ENCODE measurements around the gene CASQ2. TPM values are rescaled to one million over a fixed set of nuclear protein-coding genes. Genes with fewer than 3 reads are reported as not detected.

Gene CASQ2
- total RNA-seq, 4 donors from 2014 or later, result 0.53 to 21.4 (median 4.1) TPM

DNA sequence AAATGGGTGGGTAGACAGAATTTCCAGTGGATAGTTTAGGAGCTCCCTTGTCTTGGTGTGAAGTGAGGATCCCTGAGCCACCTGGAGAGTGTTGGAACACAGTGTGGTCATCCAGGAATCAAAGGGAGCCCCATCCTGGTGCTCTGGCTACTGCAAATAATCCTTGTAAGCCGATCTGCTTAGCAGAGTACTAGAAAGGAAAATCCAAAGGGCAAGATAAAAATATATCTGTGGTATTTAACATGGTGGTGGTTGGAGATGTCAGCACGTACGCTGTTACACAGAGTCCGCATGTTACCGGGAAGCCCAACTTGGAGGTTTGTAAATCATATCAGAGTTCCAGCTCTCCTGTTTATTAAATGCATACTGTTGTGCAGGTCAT lies 87.8 kb downstream of the CASQ2 start:
- TF ChIP-seq CTCF (IDR thresholded peaks at IDR 0.05) (no peak), POLR2A (IDR thresholded peaks at IDR 0.05) (no peak)
- H3K27ac ChIP-seq, result peak overlapping the region; percentile 61 to 84 (median 78)
- no peaks in the 10 kb centered on the region for H3K27me3 ChIP-seq
- DNase-seq, result no peak
- intact Hi-C loops (cut with DNase I), result no loop called here
- H3K36me3 ChIP-seq, result peaks cover 0 to 41% (median 15%) of the 10 kb centered on the region in 3 donors
- H3K9me3 ChIP-seq, result no peaks in the 10 kb centered on the region
- peaks cover 16 to 51% (median 37%) of the 10 kb centered on the region in 3 donors for H3K4me1 ChIP-seq
- 93 to 97% methylated on average over 5 of the region's 5 CpGs for WGBS, 2 donors
- H3K4me3 ChIP-seq, result no peak overlapping the region

- H3K27me3 ChIP-seq, result no peaks in the 10 kb centered on the region
- 13 to 31% methylated on average over 3 to 4 of the region's 8 CpGs for WGBS, 2 donors
- peak overlapping the region; percentile 61 to 84 (median 78) for H3K27ac ChIP-seq
- no peaks in the 10 kb centered on the region for H3K9me3 ChIP-seq
- intact Hi-C loops (cut with DNase I), result no loop called here
- no peak for DNase-seq
- H3K36me3 ChIP-seq, result peaks cover 0 to 27% (median 5%) of the 10 kb centered on the region in 3 donors
- H3K4me1 ChIP-seq, result peaks cover 16 to 60% (median 37%) of the 10 kb centered on the region in 3 donors
- TF ChIP-seq POLR2A (IDR thresholded peaks at IDR 0.05), result no peak
- peak in 1 of 6 experiments; percentile 2 for TF ChIP-seq CTCF (IDR thresholded peaks at IDR 0.05)
- peak overlapping the region in 1 of 4 donors; percentile 9 for H3K4me3 ChIP-seq
Measured at GRCh38 chr1:115679141-115679611, 89.3 kb downstream of the CASQ2 start.

- Histone ChIP-seq H3K4me1 (peaks cover 16 to 60% (median 37%) of the 10 kb centered on the region in 3 donors), H3K4me3 (no peak overlapping the region), H3K9me3 (no peaks in the 10 kb centered on the region), H3K36me3 (peaks cover 0 to 22% (median 0%) of the 10 kb centered on the region in 3 donors), H3K27ac (peak overlapping the region; percentile 13 to 84 (median 78)), H3K27me3 (no peaks in the 10 kb centered on the region)
- WGBS, 2 donors, result 62% methylated on average over 4 to 5 of the region's 5 CpGs
- TF ChIP-seq CTCF (IDR thresholded peaks at IDR 0.05) (no peak), POLR2A (IDR thresholded peaks at IDR 0.05) (no peak)
- no peak for DNase-seq
- intact Hi-C loops (cut with DNase I), result no loop called here
Measured at GRCh38 chr1:115678141-115678540, 90.4 kb downstream of the CASQ2 start.

DNA sequence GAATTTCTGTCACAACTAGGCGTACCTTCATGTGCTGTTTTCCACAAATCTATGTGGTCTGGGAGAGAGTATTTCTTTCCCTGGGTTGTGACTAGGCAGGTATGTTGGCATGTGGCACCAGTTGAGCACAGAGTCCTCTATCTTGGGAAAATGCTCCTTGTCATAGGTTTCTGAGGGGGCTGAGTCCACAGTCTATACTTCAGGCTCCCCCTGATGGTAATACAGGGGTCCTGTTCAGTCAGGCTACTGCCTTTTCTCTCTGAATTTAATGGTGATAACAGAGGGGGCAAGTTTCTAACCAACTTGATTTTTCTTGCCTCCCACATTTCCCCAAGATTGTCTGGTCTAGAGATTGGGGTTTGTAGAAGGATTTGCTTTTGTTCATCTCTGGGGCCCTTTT lies 90.9 kb downstream of the CASQ2 start:
- 60% methylated on average over 1 of the region's 1 CpG; no CpG with 5 or more reads in 1 of the 2 donors for WGBS, 2 donors
- Histone ChIP-seq H3K4me1 (peaks cover 16 to 66% (median 37%) of the 10 kb centered on the region in 3 donors), H3K9me3 (no peaks in the 10 kb centered on the region), H3K36me3 (peaks cover 0 to 16% (median 0%) of the 10 kb centered on the region in 3 donors), H3K4me3 (no peak overlapping the region), H3K27me3 (no peaks in the 10 kb centered on the region), H3K27ac (peak overlapping the region in 3 of 4 donors; percentile 76 to 84 (median 80))
- intact Hi-C loops (cut with DNase I), result no loop called here
- no peak for TF ChIP-seq CTCF (IDR thresholded peaks at IDR 0.05)
- no peak for DNase-seq

DNA sequence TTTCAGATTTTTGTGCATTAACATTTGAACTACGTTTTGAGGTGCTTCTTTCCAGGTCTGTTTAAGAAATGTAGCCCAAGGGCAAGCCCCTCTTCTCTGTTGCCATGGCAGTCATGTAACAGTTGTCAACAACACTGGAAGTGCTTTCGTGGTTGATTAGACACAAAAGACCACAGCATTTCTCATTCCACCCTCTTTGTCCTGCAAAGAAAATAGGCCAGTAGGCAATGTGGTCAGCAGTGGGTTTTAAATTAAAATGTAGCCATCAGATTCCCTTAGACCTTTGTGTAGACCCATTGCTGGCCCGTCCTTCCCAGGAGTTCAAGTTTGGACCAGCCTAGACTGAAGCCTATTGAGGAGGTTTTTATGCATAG lies 91.3 kb downstream of the CASQ2 start:
- peaks cover 0 to 12% (median 0%) of the 10 kb centered on the region in 3 donors for H3K36me3 ChIP-seq
- no peaks in the 10 kb centered on the region for H3K27me3 ChIP-seq
- DNase-seq, result no peak
- peak overlapping the region in 3 of 4 donors; percentile 76 to 84 (median 80) for H3K27ac ChIP-seq
- no peak overlapping the region for H3K4me3 ChIP-seq
- no peaks in the 10 kb centered on the region for H3K9me3 ChIP-seq
- H3K4me1 ChIP-seq, result peaks cover 16 to 70% (median 41%) of the 10 kb centered on the region in 3 donors
- TF ChIP-seq POLR2A (IDR thresholded peaks at IDR 0.05), result no peak
- no peak for TF ChIP-seq CTCF (IDR thresholded peaks at IDR 0.05)
- 23 to 28% methylated on average over 2 to 3 of the region's 3 CpGs for WGBS, 2 donors
- intact Hi-C loops (cut with DNase I), result no loop called here
